Gastroesophageal sphincter (tissue), 4 donors: ENCODE measurements around the gene TMX3. TPM values are rescaled to one million over a fixed set of nuclear protein-coding genes. Genes with fewer than 3 reads are reported as not detected.

Source experiments
- ATAC-seq: fragments of 150-250 bp; one replicate; pipeline ENCODE4 v1.9.1; 2016; ENCODE audit warnings: mild to moderate bottlenecking, moderate library complexity
- H3K27ac ChIP-seq, 4 donors: fragments of 200-600 bp; sonication (generic) in 3 of 4; 1 replicate in 3 of 4; 2 replicates in 1 of 4; pipeline ENCODE4 v1.5.1; 2016 to 2019
- H3K27me3 ChIP-seq: fragments of 200-600 bp; sonication (generic); one replicate; pipeline ENCODE4 v1.5.1; 2019
- H3K36me3 ChIP-seq, 2 donors: fragments of 200-600 bp; sonication (generic); one replicate each; pipeline ENCODE4 v1.5.1; 2019; ENCODE audit warnings: control low read depth in 1 of 2
- H3K4me1 ChIP-seq, 3 donors: fragments of 200-600 bp; sonication (generic); 1 replicate in 2 of 3; 2 replicates in 1 of 3; pipeline ENCODE4 v1.5.1; 2016 to 2019; ENCODE audit warnings: control low read depth in 2 of 3
- H3K4me3 ChIP-seq, 2 donors: fragments of 200-600 bp; sonication (generic); one replicate each; pipeline ENCODE4 v1.5.1; 2019; ENCODE audit warnings: mild to moderate bottlenecking in 1 of 2, moderate library complexity in 1 of 2
- H3K9me3 ChIP-seq, 3 donors: fragments of 200-600 bp; sonication (generic); one replicate each; pipeline ENCODE4 v1.5.1; 2017 to 2019; ENCODE audit warnings: control low read depth in 2 of 3
- CTCF ChIP-seq, 4 experiments: fragments of 200-600 bp in 2 of 4; fragments of 450-650 bp in 2 of 4; sonication (generic) in 1 of 4; IDR thresholded peaks; one replicate each; pipeline ENCODE4 v1.5.1; 2017 to 2019; ENCODE audit warnings: antibody characterized with exemption in 4 of 4, mild to moderate bottlenecking in 2 of 4, moderate library complexity in 2 of 4
- EP300 ChIP-seq: sonication (generic); formaldehyde crosslinking; IDR thresholded peaks from one replicate; pipeline ENCODE4 v1.6.1; 2017; ENCODE audit warnings: antibody characterized with exemption, mild to moderate bottlenecking
- POLR2A ChIP-seq, 2 donors: fragments of 450-650 bp; IDR thresholded peaks; one replicate each; pipeline ENCODE4 v1.6.1; 2017; ENCODE audit warnings: antibody characterized with exemption in 2 of 2, mild to moderate bottlenecking in 2 of 2, moderate library complexity in 1 of 2
- POLR2AphosphoS5 ChIP-seq: sonication (generic); formaldehyde crosslinking; IDR thresholded peaks from one replicate; pipeline ENCODE4 v1.6.1; 2017; ENCODE audit warnings: antibody characterized with exemption
- WGBS, 2 donors: methylation state at CpG; one replicate each; pipeline ENCODE4 v1.1.5; 2018; ENCODE audit warnings: low coverage in 1 of 2; 5-methylcytosine and 5-hydroxymethylcytosine counted together
- total RNA-seq, 4 donors: library from RNA; depleted of rRNA; stranded (reverse); fragments of >200 nt; gene quantifications; one replicate each; pipeline ENCODE4 v1.1.0, GENCODE V29; 2016

TMX3 gene
- total RNA-seq, 4 donors from 2014 or later: 30.5 to 43.3 (median 33.3) TPM

GRCh38 chr18:68713796-68714195 is 1.1 kb downstream of the TMX3 start:
- H3K27ac ChIP-seq: peak overlapping the region in 2 of 4 donors; percentile 83 to 84
- peak overlapping the region; percentile 88 to 93 for H3K4me3 ChIP-seq
- no peak for ATAC-seq
- TF ChIP-seq EP300: no peak
- no peak for TF ChIP-seq POLR2A (IDR thresholded peaks at IDR 0.05)
- no peak for TF ChIP-seq POLR2AphosphoS5
- TF ChIP-seq CTCF (IDR thresholded peaks at IDR 0.05): no peak
- H3K9me3 ChIP-seq: no peaks in the 10 kb centered on the region
- peaks cover 7 to 34% of the 10 kb centered on the region in 2 donors for H3K36me3 ChIP-seq
- peaks cover 3 to 33% (median 4%) of the 10 kb centered on the region in 3 donors for H3K4me1 ChIP-seq
- 16 to 24% methylated on average over 6 of the region's 6 CpGs for WGBS, 2 donors
- no peaks in the 10 kb centered on the region for H3K27me3 ChIP-seq

GRCh38 chr18:68713131-68713530 is 1.8 kb downstream of the TMX3 start:
- no peak for ATAC-seq
- H3K9me3 ChIP-seq: no peaks in the 10 kb centered on the region
- TF ChIP-seq POLR2AphosphoS5 (no peak), CTCF (IDR thresholded peaks at IDR 0.05) (no peak), POLR2A (IDR thresholded peaks at IDR 0.05) (no peak), EP300 (no peak)
- 60 to 65% methylated on average over 2 to 4 of the region's 4 CpGs for WGBS, 2 donors
- H3K36me3 ChIP-seq: peaks cover 7 to 41% of the 10 kb centered on the region in 2 donors
- H3K27me3 ChIP-seq: no peaks in the 10 kb centered on the region
- no peak overlapping the region for H3K27ac ChIP-seq
- H3K4me3 ChIP-seq: no peak overlapping the region
- peaks cover 3 to 33% (median 4%) of the 10 kb centered on the region in 3 donors for H3K4me1 ChIP-seq

GRCh38 chr18:68707646-68708045 is 7.3 kb downstream of the TMX3 start:
- no peaks in the 10 kb centered on the region for H3K27me3 ChIP-seq
- no peaks in the 10 kb centered on the region for H3K9me3 ChIP-seq
- H3K36me3 ChIP-seq: peaks cover 7 to 78% of the 10 kb centered on the region in 2 donors
- H3K4me3 ChIP-seq: no peak overlapping the region
- WGBS, 2 donors: 80 to 94% methylated on average over 2 of the region's 2 CpGs
- TF ChIP-seq POLR2AphosphoS5: no peak
- no peak for TF ChIP-seq CTCF (IDR thresholded peaks at IDR 0.05)
- TF ChIP-seq EP300: no peak
- no peak for TF ChIP-seq POLR2A (IDR thresholded peaks at IDR 0.05)
- ATAC-seq: no peak
- H3K27ac ChIP-seq: no peak overlapping the region
- peaks cover 0 to 9% (median 0%) of the 10 kb centered on the region in 3 donors for H3K4me1 ChIP-seq

- Histone ChIP-seq H3K27ac (no peak overlapping the region), H3K9me3 (no peaks in the 10 kb centered on the region), H3K4me3 (no peak overlapping the region), H3K36me3 (peaks cover 7 to 60% of the 10 kb centered on the region in 2 donors), H3K27me3 (no peaks in the 10 kb centered on the region), H3K4me1 (no peaks in the 10 kb centered on the region)
- WGBS, 2 donors: 90 to 92% methylated on average over 1 of the region's 1 CpG
- no peak for ATAC-seq
- TF ChIP-seq POLR2A (IDR thresholded peaks at IDR 0.05) (no peak), EP300 (no peak), POLR2AphosphoS5 (no peak), CTCF (IDR thresholded peaks at IDR 0.05) (no peak)
These were observed 9.8 kb downstream of the TMX3 start for GRCh38 chr18:68705119-68705518.

- Histone ChIP-seq H3K9me3 (no peaks in the 10 kb centered on the region), H3K36me3 (peaks cover 0 to 43% of the 10 kb centered on the region in 2 donors), H3K4me3 (no peak overlapping the region), H3K27me3 (no peaks in the 10 kb centered on the region), H3K27ac (no peak overlapping the region), H3K4me1 (no peaks in the 10 kb centered on the region)
- 70% methylated on average over 3 of the region's 3 CpGs; no CpG with 5 or more reads in 1 of the 2 donors for WGBS, 2 donors
- ATAC-seq: no peak
- no peak for TF ChIP-seq CTCF (IDR thresholded peaks at IDR 0.05)
- no peak for TF ChIP-seq EP300
- TF ChIP-seq POLR2AphosphoS5: no peak
- TF ChIP-seq POLR2A (IDR thresholded peaks at IDR 0.05): no peak
These were observed 11.6 kb downstream of the TMX3 start for GRCh38 chr18:68703326-68703725.
